K562 (cell line): ENCODE data around the gene CHST8. TPM values are rescaled to one million over a fixed set of nuclear protein-coding genes. Genes with fewer than 3 reads are reported as not detected.

Experiments used
- EWSR1 ChIP-seq: fragments of 450-650 bp; IDR thresholded peaks from 2 replicates; pipeline ENCODE4 v1.6.1; 2018; ENCODE audit warnings: borderline replicate concordance, mild to moderate bottlenecking, low read depth, moderate library complexity; ENCODE audit not compliant: partially characterized antibody
- HNRNPL ChIP-seq: fragments of 200-400 bp; formaldehyde crosslinking; IDR thresholded peaks from 2 replicates; pipeline ENCODE4 v1.6.1; 2017; ENCODE audit warnings: low read depth, mild to moderate bottlenecking, low read length
- MAFK ChIP-seq: IDR thresholded peaks from 2 replicates; pipeline ENCODE4 v1.6.1; 2011; ENCODE audit warnings: low read length, improper control_type of control experiment
- OTX1 ChIP-seq: fragments of 450-650 bp; formaldehyde crosslinking; IDR thresholded peaks from 2 replicates; pipeline ENCODE4 v1.4.0; 2022; ENCODE audit warnings: mild to moderate bottlenecking
- RBM14 ChIP-seq: fragments of 200-400 bp; formaldehyde crosslinking; IDR thresholded peaks from 2 replicates; pipeline ENCODE4 v1.6.1; 2018; ENCODE audit warnings: low read depth, mild to moderate bottlenecking, low read length, moderate library complexity, borderline replicate concordance; ENCODE audit not compliant: insufficient read depth
- SMAD2 ChIP-seq: fragments of 150-350 bp; IDR thresholded peaks from 2 replicates; pipeline ENCODE4 v1.6.1; 2014; ENCODE audit warnings: low read depth, mild to moderate bottlenecking, low read length
- TCF3 ChIP-seq: sonication (generic); formaldehyde crosslinking; IDR thresholded peaks from 2 replicates; pipeline ENCODE4 v1.4.0; 2020; ENCODE audit warnings: mild to moderate bottlenecking, missing genetic modification reagents
- ZNF324 ChIP-seq: fragments of 250-450 bp; sonication (Bioruptor Pico); IDR thresholded peaks from 2 replicates; pipeline ENCODE4 v1.4.0; 2020; ENCODE audit warnings: mild to moderate bottlenecking
- ZNF354B ChIP-seq: fragments of 250-450 bp; sonication (Bioruptor Pico); IDR thresholded peaks from 2 replicates; pipeline ENCODE4 v1.4.0; 2020
- polyA plus RNA-seq, 8 experiments: library from polyadenylated mRNA; depleted of rRNA in 4 of 8; stranded (reverse) in 5 of 8; unstranded in 3 of 8; fragments of >200 nt; fragmentation: Nextera tagmentation in 2 of 8; fragmentation: Illumina TruSeq in 1 of 8; extraction: Ambion mirVana in 2 of 8; extraction: Trizol in 1 of 8; gene quantifications; 2 replicates each; pipeline versions ENCODE4 v1.2.1 to v1.2.3, GENCODE V29; 2011 to 2014; ENCODE audit warnings: inconsistent platforms in 1 of 8, missing spikeins in 1 of 8
- total RNA-seq, 7 experiments: library from RNA; depleted of rRNA in 6 of 7; stranded (reverse); fragments of >200 nt in 6 of 7; fragmentation: Illumina TruSeq in 2 of 7; extraction: Trizol in 2 of 7; gene quantifications; 2 replicates each; pipeline versions ENCODE4 v1.2.1 to v1.2.3, GENCODE V29; 2011 to 2021; ENCODE audit warnings: low replicate concordance in 1 of 7
- TF ChIP-seq, protein P1 (sequence below), 3 experiments: fragments of 200-800 bp in 1 of 3; fragments of 250-450 bp in 1 of 3; fragments of 450-650 bp in 1 of 3; sonication (Bioruptor Pico) in 1 of 3; sonication (Bioruptor generic) in 1 of 3; formaldehyde crosslinking in 1 of 3; IDR thresholded peaks; 2 replicates each; pipeline versions ENCODE4 v1.6.1 to v1.8.0; 2016 to 2022; ENCODE audit warnings: mild to moderate bottlenecking in 2 of 3, missing genetic modification characterization in 2 of 3, missing compliant biosample characterization in 1 of 3, moderate library complexity in 1 of 3
- TF ChIP-seq, protein P2 (sequence below): fragments of 200-600 bp; sonication (generic); IDR thresholded peaks from one replicate; pipeline ENCODE4 v1.6.1; 2012; ENCODE audit warnings: mild to moderate bottlenecking, low read depth, low read length, inconsistent platforms

The CHST8 gene
- total and polyA plus RNA-seq, 9 of the 15 experiments (the other 6 are each of a cell fraction or from before 2014, with no cell fraction given): 0.11 TPM; not detected in 8

DNA sequence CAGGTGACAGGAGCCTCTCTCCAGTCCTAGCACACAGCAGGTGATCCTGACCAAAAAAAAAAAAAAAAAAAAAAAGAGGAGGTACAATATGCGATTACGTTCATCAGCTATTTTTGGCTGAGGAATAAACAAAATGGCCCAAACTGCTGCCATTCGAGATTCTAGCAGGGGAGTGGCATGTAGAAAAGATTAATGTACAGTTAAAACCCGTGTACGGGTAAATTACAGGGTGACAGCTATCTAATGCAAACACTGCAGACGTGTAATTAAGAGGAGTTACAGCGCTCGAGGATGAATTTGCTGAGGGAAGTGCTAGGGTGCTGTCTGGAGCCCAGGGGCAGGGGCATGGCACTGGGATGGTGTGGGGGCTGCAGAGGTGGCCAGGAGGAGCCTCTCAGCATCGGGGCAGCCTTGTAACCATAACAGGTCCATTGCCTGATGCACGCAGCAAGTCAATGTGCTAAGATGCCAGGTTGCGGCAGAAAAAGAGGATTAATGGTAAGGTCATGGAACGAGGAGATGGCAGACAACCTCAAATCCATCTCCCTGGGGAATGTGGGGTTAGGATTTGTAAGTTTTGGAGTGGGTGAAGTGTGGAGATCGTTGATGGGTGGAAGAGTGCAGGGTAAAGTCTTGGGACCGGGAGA is 17.4 kb downstream of the CHST8 start (continued):
- TF ChIP-seq, protein P1, sequence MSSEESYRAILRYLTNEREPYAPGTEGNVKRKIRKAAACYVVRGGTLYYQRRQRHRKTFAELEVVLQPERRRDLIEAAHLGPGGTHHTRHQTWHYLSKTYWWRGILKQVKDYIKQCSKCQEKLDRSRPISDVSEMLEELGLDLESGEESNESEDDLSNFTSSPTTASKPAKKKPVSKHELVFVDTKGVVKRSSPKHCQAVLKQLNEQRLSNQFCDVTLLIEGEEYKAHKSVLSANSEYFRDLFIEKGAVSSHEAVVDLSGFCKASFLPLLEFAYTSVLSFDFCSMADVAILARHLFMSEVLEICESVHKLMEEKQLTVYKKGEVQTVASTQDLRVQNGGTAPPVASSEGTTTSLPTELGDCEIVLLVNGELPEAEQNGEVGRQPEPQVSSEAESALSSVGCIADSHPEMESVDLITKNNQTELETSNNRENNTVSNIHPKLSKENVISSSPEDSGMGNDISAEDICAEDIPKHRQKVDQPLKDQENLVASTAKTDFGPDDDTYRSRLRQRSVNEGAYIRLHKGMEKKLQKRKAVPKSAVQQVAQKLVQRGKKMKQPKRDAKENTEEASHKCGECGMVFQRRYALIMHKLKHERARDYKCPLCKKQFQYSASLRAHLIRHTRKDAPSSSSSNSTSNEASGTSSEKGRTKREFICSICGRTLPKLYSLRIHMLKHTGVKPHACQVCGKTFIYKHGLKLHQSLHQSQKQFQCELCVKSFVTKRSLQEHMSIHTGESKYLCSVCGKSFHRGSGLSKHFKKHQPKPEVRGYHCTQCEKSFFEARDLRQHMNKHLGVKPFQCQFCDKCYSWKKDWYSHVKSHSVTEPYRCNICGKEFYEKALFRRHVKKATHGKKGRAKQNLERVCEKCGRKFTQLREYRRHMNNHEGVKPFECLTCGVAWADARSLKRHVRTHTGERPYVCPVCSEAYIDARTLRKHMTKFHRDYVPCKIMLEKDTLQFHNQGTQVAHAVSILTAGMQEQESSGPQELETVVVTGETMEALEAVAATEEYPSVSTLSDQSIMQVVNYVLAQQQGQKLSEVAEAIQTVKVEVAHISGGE (CRISPR knock-in tag; IDR thresholded peaks at IDR 0.05): no peak
- TF ChIP-seq RBM14 (no peak), ZNF324 (CRISPR knock-in tag) (no peak), MAFK (no peak), HNRNPL (no peak), SMAD2 (no peak), EWSR1 (no peak), OTX1 (no peak), ZNF354B (CRISPR knock-in tag) (no peak), TCF3 (CRISPR knock-in tag) (no peak)
- TF ChIP-seq, protein P2, sequence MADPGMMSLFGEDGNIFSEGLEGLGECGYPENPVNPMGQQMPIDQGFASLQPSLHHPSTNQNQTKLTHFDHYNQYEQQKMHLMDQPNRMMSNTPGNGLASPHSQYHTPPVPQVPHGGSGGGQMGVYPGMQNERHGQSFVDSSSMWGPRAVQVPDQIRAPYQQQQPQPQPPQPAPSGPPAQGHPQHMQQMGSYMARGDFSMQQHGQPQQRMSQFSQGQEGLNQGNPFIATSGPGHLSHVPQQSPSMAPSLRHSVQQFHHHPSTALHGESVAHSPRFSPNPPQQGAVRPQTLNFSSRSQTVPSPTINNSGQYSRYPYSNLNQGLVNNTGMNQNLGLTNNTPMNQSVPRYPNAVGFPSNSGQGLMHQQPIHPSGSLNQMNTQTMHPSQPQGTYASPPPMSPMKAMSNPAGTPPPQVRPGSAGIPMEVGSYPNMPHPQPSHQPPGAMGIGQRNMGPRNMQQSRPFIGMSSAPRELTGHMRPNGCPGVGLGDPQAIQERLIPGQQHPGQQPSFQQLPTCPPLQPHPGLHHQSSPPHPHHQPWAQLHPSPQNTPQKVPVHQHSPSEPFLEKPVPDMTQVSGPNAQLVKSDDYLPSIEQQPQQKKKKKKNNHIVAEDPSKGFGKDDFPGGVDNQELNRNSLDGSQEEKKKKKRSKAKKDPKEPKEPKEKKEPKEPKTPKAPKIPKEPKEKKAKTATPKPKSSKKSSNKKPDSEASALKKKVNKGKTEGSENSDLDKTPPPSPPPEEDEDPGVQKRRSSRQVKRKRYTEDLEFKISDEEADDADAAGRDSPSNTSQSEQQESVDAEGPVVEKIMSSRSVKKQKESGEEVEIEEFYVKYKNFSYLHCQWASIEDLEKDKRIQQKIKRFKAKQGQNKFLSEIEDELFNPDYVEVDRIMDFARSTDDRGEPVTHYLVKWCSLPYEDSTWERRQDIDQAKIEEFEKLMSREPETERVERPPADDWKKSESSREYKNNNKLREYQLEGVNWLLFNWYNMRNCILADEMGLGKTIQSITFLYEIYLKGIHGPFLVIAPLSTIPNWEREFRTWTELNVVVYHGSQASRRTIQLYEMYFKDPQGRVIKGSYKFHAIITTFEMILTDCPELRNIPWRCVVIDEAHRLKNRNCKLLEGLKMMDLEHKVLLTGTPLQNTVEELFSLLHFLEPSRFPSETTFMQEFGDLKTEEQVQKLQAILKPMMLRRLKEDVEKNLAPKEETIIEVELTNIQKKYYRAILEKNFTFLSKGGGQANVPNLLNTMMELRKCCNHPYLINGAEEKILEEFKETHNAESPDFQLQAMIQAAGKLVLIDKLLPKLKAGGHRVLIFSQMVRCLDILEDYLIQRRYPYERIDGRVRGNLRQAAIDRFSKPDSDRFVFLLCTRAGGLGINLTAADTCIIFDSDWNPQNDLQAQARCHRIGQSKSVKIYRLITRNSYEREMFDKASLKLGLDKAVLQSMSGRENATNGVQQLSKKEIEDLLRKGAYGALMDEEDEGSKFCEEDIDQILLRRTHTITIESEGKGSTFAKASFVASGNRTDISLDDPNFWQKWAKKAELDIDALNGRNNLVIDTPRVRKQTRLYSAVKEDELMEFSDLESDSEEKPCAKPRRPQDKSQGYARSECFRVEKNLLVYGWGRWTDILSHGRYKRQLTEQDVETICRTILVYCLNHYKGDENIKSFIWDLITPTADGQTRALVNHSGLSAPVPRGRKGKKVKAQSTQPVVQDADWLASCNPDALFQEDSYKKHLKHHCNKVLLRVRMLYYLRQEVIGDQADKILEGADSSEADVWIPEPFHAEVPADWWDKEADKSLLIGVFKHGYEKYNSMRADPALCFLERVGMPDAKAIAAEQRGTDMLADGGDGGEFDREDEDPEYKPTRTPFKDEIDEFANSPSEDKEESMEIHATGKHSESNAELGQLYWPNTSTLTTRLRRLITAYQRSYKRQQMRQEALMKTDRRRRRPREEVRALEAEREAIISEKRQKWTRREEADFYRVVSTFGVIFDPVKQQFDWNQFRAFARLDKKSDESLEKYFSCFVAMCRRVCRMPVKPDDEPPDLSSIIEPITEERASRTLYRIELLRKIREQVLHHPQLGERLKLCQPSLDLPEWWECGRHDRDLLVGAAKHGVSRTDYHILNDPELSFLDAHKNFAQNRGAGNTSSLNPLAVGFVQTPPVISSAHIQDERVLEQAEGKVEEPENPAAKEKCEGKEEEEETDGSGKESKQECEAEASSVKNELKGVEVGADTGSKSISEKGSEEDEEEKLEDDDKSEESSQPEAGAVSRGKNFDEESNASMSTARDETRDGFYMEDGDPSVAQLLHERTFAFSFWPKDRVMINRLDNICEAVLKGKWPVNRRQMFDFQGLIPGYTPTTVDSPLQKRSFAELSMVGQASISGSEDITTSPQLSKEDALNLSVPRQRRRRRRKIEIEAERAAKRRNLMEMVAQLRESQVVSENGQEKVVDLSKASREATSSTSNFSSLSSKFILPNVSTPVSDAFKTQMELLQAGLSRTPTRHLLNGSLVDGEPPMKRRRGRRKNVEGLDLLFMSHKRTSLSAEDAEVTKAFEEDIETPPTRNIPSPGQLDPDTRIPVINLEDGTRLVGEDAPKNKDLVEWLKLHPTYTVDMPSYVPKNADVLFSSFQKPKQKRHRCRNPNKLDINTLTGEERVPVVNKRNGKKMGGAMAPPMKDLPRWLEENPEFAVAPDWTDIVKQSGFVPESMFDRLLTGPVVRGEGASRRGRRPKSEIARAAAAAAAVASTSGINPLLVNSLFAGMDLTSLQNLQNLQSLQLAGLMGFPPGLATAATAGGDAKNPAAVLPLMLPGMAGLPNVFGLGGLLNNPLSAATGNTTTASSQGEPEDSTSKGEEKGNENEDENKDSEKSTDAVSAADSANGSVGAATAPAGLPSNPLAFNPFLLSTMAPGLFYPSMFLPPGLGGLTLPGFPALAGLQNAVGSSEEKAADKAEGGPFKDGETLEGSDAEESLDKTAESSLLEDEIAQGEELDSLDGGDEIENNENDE: no peak
